CD4-positive, alpha-beta T cell (primary cell): ENCODE data around the gene LRG1. TPM values are rescaled to one million over a fixed set of nuclear protein-coding genes. Genes with fewer than 3 reads are reported as not detected.

ENCODE experiments used
- ATAC-seq: fragments of 200-7000 bp; cut with Tn5 transposase; one replicate; pipeline ENCODE4 v1.10.0; 2022; ENCODE audit warnings: mild to moderate bottlenecking; ENCODE audit not compliant: poor library complexity
- CTCF ChIA-PET: fragments of 350-600 bp; sonication (Branson Sonifier 250); formaldehyde crosslinking; loops from one replicate; lab custom pipeline; 2021; ENCODE audit warnings: antibody characterized with exemption, inconsistent platforms; lab: Charles Lee
- POLR2A ChIA-PET: fragments of 350-600 bp; sonication (Branson Sonifier 250); formaldehyde crosslinking; loops from one replicate; lab custom pipeline; 2021; ENCODE audit warnings: antibody characterized with exemption, inconsistent platforms; lab: Charles Lee
- DNase-seq, 14 experiments: peaks; one replicate each; pipeline ENCODE4 v3.0.0-alpha.2; 2013 to 2020; ENCODE audit warnings: mixed read lengths in 2 of 14
- H3K27ac ChIP-seq, 2 donors: one replicate each; pipeline versions ENCODE4 v1.5.1 to v1.7.0; 2013; ENCODE audit warnings: low read length in 2 of 2, low read depth in 1 of 2, mild to moderate bottlenecking in 1 of 2
- H3K27me3 ChIP-seq, 2 experiments: 1 replicate in 1 of 2; 2 replicates in 1 of 2; pipeline versions ENCODE4 v1.6.1 to v1.7.0; 2013; ENCODE audit warnings: low read length in 2 of 2, control low read depth in 1 of 2, mild to moderate bottlenecking in 1 of 2, moderate library complexity in 1 of 2; ENCODE audit not compliant: insufficient read depth in 2 of 2, control insufficient read depth in 1 of 2
- H3K36me3 ChIP-seq: one replicate; pipeline ENCODE4 v1.6.1; 2013; ENCODE audit warnings: low read length, control low read depth; ENCODE audit not compliant: insufficient read depth
- H3K4me1 ChIP-seq: one replicate; pipeline ENCODE4 v1.6.1; 2013; ENCODE audit warnings: low read length, control low read depth; ENCODE audit not compliant: insufficient read depth
- H3K4me3 ChIP-seq: one replicate; pipeline ENCODE4 v1.5.1; 2013; ENCODE audit warnings: mild to moderate bottlenecking, low read length, moderate library complexity
- H3K9me3 ChIP-seq, 2 experiments: 1 replicate in 1 of 2; 2 replicates in 1 of 2; pipeline versions ENCODE4 v1.6.1 to v1.7.0; 2013; ENCODE audit warnings: low read length in 2 of 2, mild to moderate bottlenecking in 2 of 2, control low read depth in 1 of 2, moderate library complexity in 1 of 2; ENCODE audit not compliant: control insufficient read depth in 1 of 2, insufficient read depth in 1 of 2
- H3K27ac Mint-ChIP-seq: one replicate; pipeline ENCODE4 v1.8.0; 2020; ENCODE audit warnings: mixed read lengths
- H3K27me3 Mint-ChIP-seq: one replicate; pipeline ENCODE4 v1.8.0; 2021; ENCODE audit warnings: mixed read lengths
- H3K36me3 Mint-ChIP-seq: one replicate; pipeline ENCODE4 v1.8.0; 2021; ENCODE audit warnings: low read depth, mixed read lengths
- H3K4me1 Mint-ChIP-seq: one replicate; pipeline ENCODE4 v1.8.0; 2021; ENCODE audit warnings: low read depth, mixed read lengths
- H3K4me3 Mint-ChIP-seq: one replicate; pipeline ENCODE4 v1.8.0; 2020; ENCODE audit warnings: mild to moderate bottlenecking, mixed read lengths
- H3K9me3 Mint-ChIP-seq: one replicate; pipeline ENCODE4 v1.8.0; 2020; ENCODE audit warnings: mixed read lengths
- CTCF ChIP-seq: fragments of 200-600 bp; IDR thresholded peaks from one replicate; pipeline ENCODE4 v1.8.0; 2022; ENCODE audit warnings: antibody characterized with exemption, mild to moderate bottlenecking
- intact Hi-C, 2 experiments: fragments of 100-400 bp; cut with DNase I in 1 of 2; cut with micrococcal nuclease in 1 of 2; formaldehyde crosslinking; loops; one replicate each; pipeline versions ENCODE4 v1.15.1 to v1.9.0; 2023 to 2025; cut with DNase I, micrococcal nuclease
- total RNA-seq, 174 experiments: library from RNA in 2 of 174; stranded (reverse) in 2 of 174; gene quantifications; one replicate each; pipeline ENCODE4 v1.2.3 and lab custom pipeline; 2021 to 2026

The LRG1 gene
- total RNA-seq, 2 experiments from 2014 or later = not detected

- Histone ChIP-seq H3K4me1 (no peaks in the 10 kb centered on the region), H3K27ac (no peak overlapping the region), H3K27me3 (no peaks in the 10 kb centered on the region), H3K9me3 (peaks cover 0 to 12% of the 10 kb centered on the region in 2 experiments), H3K4me3 (no peak overlapping the region), H3K36me3 (no peaks in the 10 kb centered on the region)
- Mint-ChIP-seq H3K4me1 (no peaks in the 10 kb centered on the region), H3K9me3 (no peaks in the 10 kb centered on the region), H3K4me3 (no peak overlapping the region), H3K36me3 (no peaks in the 10 kb centered on the region), H3K27ac (no peak overlapping the region), H3K27me3 (no peaks in the 10 kb centered on the region)
- intact Hi-C loops = no loop called here
- no peak for TF ChIP-seq CTCF
- ChIA-PET CTCF (no interaction called here), POLR2A (no interaction called here)
- DNase-seq (no peak), ATAC-seq (no peak)
Observed at GRCh38 chr19:4519172-4519496, 20.7 kb downstream of the LRG1 start.

- CTCF ChIA-PET = interaction anchor here (0.6 kb wide), 1 partner anchor 286 kb away, joined by 3 read pairs; no protein-coding TSS in a partner anchor
- no peaks in the 10 kb centered on the region for H3K9me3 Mint-ChIP-seq
- no peaks in the 10 kb centered on the region for H3K27me3 ChIP-seq
- no peaks in the 10 kb centered on the region for H3K27me3 Mint-ChIP-seq
- no peaks in the 10 kb centered on the region for H3K36me3 Mint-ChIP-seq
- POLR2A ChIA-PET = no interaction called here
- H3K4me1 Mint-ChIP-seq = no peaks in the 10 kb centered on the region
- no peak within 1 kb of the TSS for H3K27ac ChIP-seq
- peaks cover 0 to 12% of the 10 kb centered on the region in 2 experiments for H3K9me3 ChIP-seq
- H3K36me3 ChIP-seq = no peaks in the 10 kb centered on the region
- H3K4me3 Mint-ChIP-seq = no peak within 1 kb of the TSS
- H3K4me1 ChIP-seq = no peaks in the 10 kb centered on the region
- no peak for DNase-seq
- TF ChIP-seq CTCF = no peak
- intact Hi-C loops = no loop called here
- no peak for ATAC-seq
- no peak within 1 kb of the TSS for H3K4me3 ChIP-seq
- no peak within 1 kb of the TSS for H3K27ac Mint-ChIP-seq
Observed at GRCh38 chr19:4518345-4519171, 21.3 kb downstream of the LRG1 start, which contains the start of gene PLIN4. Gene PLIN4 (minus strand): TSS chr19:4518486. CDS start chr19:4518272, 214 bp downstream.

- Histone ChIP-seq H3K27me3 (no peaks in the 10 kb centered on the region), H3K4me1 (no peaks in the 10 kb centered on the region), H3K4me3 (no peak overlapping the region), H3K9me3 (peaks cover 0 to 12% of the 10 kb centered on the region in 2 experiments), H3K36me3 (no peaks in the 10 kb centered on the region), H3K27ac (no peak overlapping the region)
- H3K4me1 Mint-ChIP-seq = no peaks in the 10 kb centered on the region
- ChIA-PET CTCF (no interaction called here), POLR2A (no interaction called here)
- DNase-seq (no peak), ATAC-seq (no peak)
- intact Hi-C loops = no loop called here
- no peak for TF ChIP-seq CTCF
- no peak overlapping the region for H3K4me3 Mint-ChIP-seq
- H3K9me3 Mint-ChIP-seq = no peaks in the 10 kb centered on the region
- no peaks in the 10 kb centered on the region for H3K27me3 Mint-ChIP-seq
- H3K36me3 Mint-ChIP-seq = no peaks in the 10 kb centered on the region
- H3K27ac Mint-ChIP-seq = no peak overlapping the region
Observed at GRCh38 chr19:4517451-4518057, 22.3 kb downstream of the LRG1 start.
